Nephron progenitor cell (in vitro differentiated cells): ENCODE measurements around the gene RELT.
A peak's percentile ranks its signal among the peaks of the same experiment; 100 is the strongest.

Source experiments
- DNase-seq: peaks from one replicate; pipeline ENCODE4 v3.0.0; 2021
- H3K27ac Mint-ChIP-seq: 2 replicates; pipeline ENCODE4 v1.8.0; 2021; ENCODE audit warnings: mild to moderate bottlenecking, moderate library complexity, mixed read lengths
- H3K27me3 Mint-ChIP-seq: 2 replicates; pipeline ENCODE4 v1.8.0; 2021; ENCODE audit warnings: mild to moderate bottlenecking, low read depth, mixed read lengths; ENCODE audit not compliant: poor library complexity
- H3K36me3 Mint-ChIP-seq: 2 replicates; pipeline ENCODE4 v1.8.0; 2021; ENCODE audit warnings: low read depth, mixed read lengths
- H3K4me1 Mint-ChIP-seq: 2 replicates; pipeline ENCODE4 v1.8.0; 2021; ENCODE audit warnings: mixed read lengths
- H3K4me3 Mint-ChIP-seq: 2 replicates; pipeline ENCODE4 v1.8.0; 2021; ENCODE audit warnings: mild to moderate bottlenecking, moderate library complexity, mixed read lengths
- H3K9me3 Mint-ChIP-seq: 2 replicates; pipeline ENCODE4 v1.8.0; 2021; ENCODE audit warnings: mild to moderate bottlenecking, moderate library complexity, mixed read lengths
- TF ChIP-seq, protein P1 (sequence below): fragments of 200-600 bp; sonication (generic); IDR thresholded peaks from 2 replicates; pipeline ENCODE4 v1.5.0; 2021; ENCODE audit warnings: antibody characterized with exemption

The RELT gene

GRCh38 chr11:73388265-73389133, 12.3 kb downstream of the RELT start:
- Mint-ChIP-seq H3K4me1 (peaks cover 72% of the 10 kb centered on the region), H3K27me3 (no peaks in the 10 kb centered on the region), H3K36me3 (no peaks in the 10 kb centered on the region), H3K9me3 (no peaks in the 10 kb centered on the region), H3K4me3 (peak overlapping the region; percentile 35), H3K27ac (peak overlapping the region; percentile 90)
- TF ChIP-seq, protein P1, sequence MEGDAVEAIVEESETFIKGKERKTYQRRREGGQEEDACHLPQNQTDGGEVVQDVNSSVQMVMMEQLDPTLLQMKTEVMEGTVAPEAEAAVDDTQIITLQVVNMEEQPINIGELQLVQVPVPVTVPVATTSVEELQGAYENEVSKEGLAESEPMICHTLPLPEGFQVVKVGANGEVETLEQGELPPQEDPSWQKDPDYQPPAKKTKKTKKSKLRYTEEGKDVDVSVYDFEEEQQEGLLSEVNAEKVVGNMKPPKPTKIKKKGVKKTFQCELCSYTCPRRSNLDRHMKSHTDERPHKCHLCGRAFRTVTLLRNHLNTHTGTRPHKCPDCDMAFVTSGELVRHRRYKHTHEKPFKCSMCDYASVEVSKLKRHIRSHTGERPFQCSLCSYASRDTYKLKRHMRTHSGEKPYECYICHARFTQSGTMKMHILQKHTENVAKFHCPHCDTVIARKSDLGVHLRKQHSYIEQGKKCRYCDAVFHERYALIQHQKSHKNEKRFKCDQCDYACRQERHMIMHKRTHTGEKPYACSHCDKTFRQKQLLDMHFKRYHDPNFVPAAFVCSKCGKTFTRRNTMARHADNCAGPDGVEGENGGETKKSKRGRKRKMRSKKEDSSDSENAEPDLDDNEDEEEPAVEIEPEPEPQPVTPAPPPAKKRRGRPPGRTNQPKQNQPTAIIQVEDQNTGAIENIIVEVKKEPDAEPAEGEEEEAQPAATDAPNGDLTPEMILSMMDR: no peak
- DNase-seq: no peak

DNA sequence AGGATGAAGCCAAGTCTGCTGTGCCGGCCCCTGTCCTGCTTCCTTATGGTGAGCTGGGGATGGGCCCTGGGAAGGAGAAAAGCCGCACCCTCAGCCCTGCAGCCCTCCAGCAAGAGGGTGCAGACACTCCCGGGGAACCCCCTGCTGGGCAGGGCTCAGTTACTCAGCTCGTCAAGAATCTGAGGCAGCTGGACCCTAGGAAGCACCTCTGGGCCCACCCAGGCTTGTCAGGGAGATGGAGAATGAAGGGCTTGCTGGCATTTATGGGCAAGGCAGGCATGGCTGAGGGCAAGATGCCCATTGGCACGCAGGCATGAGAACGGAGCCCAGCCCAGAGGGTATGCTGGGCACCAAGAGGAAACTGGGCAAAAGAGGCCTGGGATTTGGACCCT, 12.9 kb downstream of the RELT start:
- no peaks in the 10 kb centered on the region for H3K27me3 Mint-ChIP-seq
- DNase-seq: no peak
- peak overlapping the region; percentile 51 for H3K27ac Mint-ChIP-seq
- H3K36me3 Mint-ChIP-seq: no peaks in the 10 kb centered on the region
- no peak overlapping the region for H3K4me3 Mint-ChIP-seq
- H3K4me1 Mint-ChIP-seq: peaks cover 67% of the 10 kb centered on the region
- no peaks in the 10 kb centered on the region for H3K9me3 Mint-ChIP-seq
- TF ChIP-seq, protein P1: no peak

DNA sequence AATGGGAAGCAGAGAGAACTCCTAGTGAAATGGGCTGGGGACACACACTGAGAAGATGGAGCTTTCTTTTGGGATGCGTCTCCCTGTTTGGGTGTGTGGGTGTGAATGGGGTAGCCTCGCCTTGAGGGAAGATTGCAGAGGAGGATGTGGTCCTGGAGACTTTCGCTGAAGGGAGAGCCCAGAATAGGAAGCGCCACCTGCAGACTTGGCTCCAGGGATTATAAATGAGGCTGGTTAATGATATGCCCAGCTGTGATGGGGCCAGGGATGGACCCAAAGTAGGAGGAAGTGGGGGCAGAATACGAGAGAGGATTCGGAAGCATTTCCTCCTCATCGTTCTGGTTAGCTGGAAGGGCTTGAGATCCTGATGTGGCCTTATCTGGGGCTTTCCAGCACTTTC, 13.7 kb downstream of the RELT start:
- H3K4me1 Mint-ChIP-seq: peaks cover 59% of the 10 kb centered on the region
- peak overlapping the region; percentile 2 for H3K4me3 Mint-ChIP-seq
- no peak for DNase-seq
- no peaks in the 10 kb centered on the region for H3K27me3 Mint-ChIP-seq
- TF ChIP-seq, protein P1: no peak
- H3K27ac Mint-ChIP-seq: no peak overlapping the region
- H3K36me3 Mint-ChIP-seq: no peaks in the 10 kb centered on the region
- no peaks in the 10 kb centered on the region for H3K9me3 Mint-ChIP-seq

DNA sequence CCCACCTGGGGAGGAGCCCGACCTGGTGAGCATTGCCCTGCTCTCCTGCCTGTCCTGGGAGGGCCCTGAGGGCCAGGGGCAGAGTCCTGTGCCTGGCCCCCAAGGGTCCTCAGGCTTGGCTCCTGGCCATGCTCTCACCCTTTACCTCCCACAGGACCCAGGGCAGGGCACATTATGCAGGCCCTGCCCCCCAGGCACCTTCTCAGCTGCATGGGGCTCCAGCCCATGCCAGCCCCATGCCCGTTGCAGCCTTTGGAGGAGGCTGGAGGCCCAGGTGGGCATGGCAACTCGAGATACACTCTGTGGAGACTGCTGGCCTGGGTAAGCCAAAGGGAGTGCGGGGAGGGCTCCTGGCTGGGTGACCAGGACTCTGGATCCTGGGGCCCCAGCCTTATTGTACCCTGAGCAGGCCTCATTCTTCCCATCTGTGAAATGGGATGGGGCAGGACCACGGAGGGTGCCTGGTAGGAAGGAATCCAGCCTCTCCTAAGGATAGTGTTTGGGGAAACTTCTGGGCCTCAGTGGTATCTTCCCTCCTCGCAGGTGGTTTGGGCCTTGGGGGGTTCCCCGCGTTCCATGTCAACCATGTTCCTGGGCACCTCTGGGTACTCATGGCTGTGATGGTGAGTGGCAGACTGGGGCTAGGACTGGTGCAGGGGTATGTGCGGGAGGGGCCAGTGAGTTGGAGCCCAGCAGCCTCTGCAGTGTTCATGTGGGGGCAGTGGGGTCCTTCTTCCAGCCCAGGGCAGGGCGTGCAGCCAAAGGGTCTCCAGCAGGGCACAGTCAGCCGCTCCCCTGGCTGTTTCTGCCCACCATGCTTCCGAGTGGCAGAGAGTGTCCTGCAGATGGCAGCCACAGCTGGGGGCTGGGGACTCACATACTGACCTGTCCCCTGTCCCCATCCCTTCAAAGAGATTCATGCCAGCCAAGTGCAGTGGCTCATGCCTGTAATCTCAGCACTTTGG, 14.7 kb downstream of the RELT start:
- H3K27ac Mint-ChIP-seq: no peak overlapping the region
- no peaks in the 10 kb centered on the region for H3K36me3 Mint-ChIP-seq
- H3K9me3 Mint-ChIP-seq: no peaks in the 10 kb centered on the region
- no peaks in the 10 kb centered on the region for H3K27me3 Mint-ChIP-seq
- peaks cover 50% of the 10 kb centered on the region for H3K4me1 Mint-ChIP-seq
- TF ChIP-seq, protein P1: no peak
- H3K4me3 Mint-ChIP-seq: no peak overlapping the region
- no peak for DNase-seq

GRCh38 chr11:73391665-73392064, 15.5 kb downstream of the RELT start:
- no peaks in the 10 kb centered on the region for H3K36me3 Mint-ChIP-seq
- no peaks in the 10 kb centered on the region for H3K9me3 Mint-ChIP-seq
- no peak for DNase-seq
- peaks cover 42% of the 10 kb centered on the region for H3K4me1 Mint-ChIP-seq
- H3K27me3 Mint-ChIP-seq: no peaks in the 10 kb centered on the region
- H3K27ac Mint-ChIP-seq: no peak overlapping the region
- TF ChIP-seq, protein P1: no peak
- no peak overlapping the region for H3K4me3 Mint-ChIP-seq
